ENCODE data around the gene NINJ1.

- TF ChIP-seq CTCF (IDR thresholded peaks at IDR 0.05), result no peak
- TF ChIP-seq POLR2A (IDR thresholded peaks at IDR 0.05), result no peak
Observed at GRCh38 chr9:93128715-93129224, 5.3 kb downstream of the NINJ1 start.
